Panc1 (cell line): Measurements from ENCODE around the gene ABI1. TPM values are rescaled to one million over a fixed set of nuclear protein-coding genes. Genes with fewer than 3 reads are reported as not detected.

Source experiments
- ATAC-seq: fragments of 200-7000 bp; cut with Tn5 transposase; 2 replicates; pipeline ENCODE4 v1.9.1; 2020; ENCODE audit warnings: mild to moderate bottlenecking, moderate library complexity
- BruUV-seq: library from RNA; stranded (reverse); fragments of 400-500 nt; replicated peaks from 2 replicates; lab custom pipeline; 2021; lab: Mats Ljungman, UMichigan
- CTCF ChIA-PET: fragments of 300-600 bp; sonication (Branson Sonifier 250); formaldehyde crosslinking; loops from one replicate; lab custom pipeline; 2022; ENCODE audit warnings: antibody characterized with exemption; lab: Charles Lee
- POLR2A ChIA-PET: fragments of 300-600 bp; sonication (Branson Sonifier 250); formaldehyde crosslinking; loops from one replicate; lab custom pipeline; 2022; ENCODE audit warnings: antibody characterized with exemption; lab: Charles Lee
- DNase-seq: peaks from one replicate; pipeline ENCODE4 v3.0.0-alpha.2; 2010; ENCODE audit warnings: low read depth, low spot score
- H3K27ac ChIP-seq: 2 replicates; pipeline ENCODE4 v1.5.1; 2011; ENCODE audit warnings: mild to moderate bottlenecking, low read length, inconsistent platforms
- H3K27me3 ChIP-seq: fragments of 200-500 bp; sonication (Bioruptor generic); 2 replicates; pipeline ENCODE4 v1.6.0; 2014; ENCODE audit warnings: low read length, inconsistent platforms; ENCODE audit not compliant: control insufficient read depth, insufficient read depth
- H3K36me3 ChIP-seq: fragments of 200-500 bp; sonication (Bioruptor generic); 2 replicates; pipeline ENCODE4 v1.5.1; 2014; ENCODE audit warnings: inconsistent platforms, mild to moderate bottlenecking, low read length, moderate library complexity; ENCODE audit not compliant: control insufficient read depth, insufficient read depth
- H3K4me1 ChIP-seq: 2 replicates; pipeline ENCODE4 v1.5.1; 2011; ENCODE audit warnings: inconsistent platforms, mild to moderate bottlenecking, low read length, moderate library complexity; ENCODE audit not compliant: control insufficient read depth, insufficient read depth
- H3K4me3 ChIP-seq, 2 experiments: 2 replicates each; pipeline ENCODE4 v1.5.1; 2011 to 2012; ENCODE audit warnings: low read depth in 2 of 2, low read length in 2 of 2, mild to moderate bottlenecking in 2 of 2, inconsistent platforms in 1 of 2, moderate library complexity in 1 of 2
- H3K9me3 ChIP-seq: fragments of 200-500 bp; sonication (Bioruptor generic); 2 replicates; pipeline ENCODE4 v1.5.1; 2014; ENCODE audit warnings: low read depth, mild to moderate bottlenecking, inconsistent platforms, low read length, moderate library complexity; ENCODE audit not compliant: control insufficient read depth, insufficient read depth
- POLR2AphosphoS5 ChIP-seq: IDR thresholded peaks from 2 replicates; pipeline ENCODE4 v1.6.1; 2012; ENCODE audit warnings: mild to moderate bottlenecking, low read depth, low read length, moderate library complexity
- SIN3A ChIP-seq: IDR thresholded peaks from 2 replicates; pipeline ENCODE4 v1.6.1; 2012; ENCODE audit warnings: low read depth, mild to moderate bottlenecking, low read length, moderate library complexity, borderline replicate concordance; ENCODE audit not compliant: insufficient read depth
- TCF7L2 ChIP-seq: IDR thresholded peaks from 2 replicates; pipeline ENCODE4 v1.6.1; 2011; ENCODE audit warnings: mild to moderate bottlenecking, low read depth, low read length, inconsistent platforms
- in situ Hi-C: cut with HindIII; loops from 2 replicates; pipeline ENCODE4 v1.10.0; 2016; ENCODE audit warnings: low sequenced_read_pairs, low pct_unique_long_range_greater_than_20kb
- intact Hi-C: fragments of 100-400 bp; cut with micrococcal nuclease; formaldehyde crosslinking; loops from one replicate; pipeline ENCODE4 v1.10.0; 2022; ENCODE audit not compliant: unreplicated experiment
- total RNA-seq: library from RNA; stranded (reverse); gene quantifications from one replicate; pipeline ENCODE4 v1.2.1, GENCODE V29; 2021; ENCODE audit not compliant: unreplicated experiment
- TF ChIP-seq, protein P1 (sequence below), 2 experiments: IDR thresholded peaks; 2 replicates each; pipeline ENCODE4 v1.6.1; 2011 to 2012; ENCODE audit warnings: low read depth in 2 of 2, control low read depth in 1 of 2, low read length in 1 of 2, mild to moderate bottlenecking in 1 of 2, moderate library complexity in 1 of 2; ENCODE audit not compliant: insufficient read depth in 1 of 2
- TF ChIP-seq, protein P2 (sequence below): fragments of 450-650 bp; IDR thresholded peaks from 2 replicates; pipeline ENCODE4 v1.5.1; 2017; ENCODE audit warnings: mild to moderate bottlenecking

Gene ABI1
- total RNA-seq, 1 experiment from 2014 or later: 35.2 TPM

GRCh38 chr10:26743841-26744240, 116.9 kb downstream of the ABI1 start:
- Histone ChIP-seq H3K4me1 (no peaks in the 10 kb centered on the region), H3K36me3 (peaks cover 8% of the 10 kb centered on the region), H3K27me3 (no peaks in the 10 kb centered on the region), H3K27ac (no peak overlapping the region), H3K4me3 (no peak overlapping the region), H3K9me3 (no peaks in the 10 kb centered on the region)
- TF ChIP-seq POLR2AphosphoS5 (no peak), SIN3A (no peak), TCF7L2 (no peak)
- TF ChIP-seq, protein P1, sequence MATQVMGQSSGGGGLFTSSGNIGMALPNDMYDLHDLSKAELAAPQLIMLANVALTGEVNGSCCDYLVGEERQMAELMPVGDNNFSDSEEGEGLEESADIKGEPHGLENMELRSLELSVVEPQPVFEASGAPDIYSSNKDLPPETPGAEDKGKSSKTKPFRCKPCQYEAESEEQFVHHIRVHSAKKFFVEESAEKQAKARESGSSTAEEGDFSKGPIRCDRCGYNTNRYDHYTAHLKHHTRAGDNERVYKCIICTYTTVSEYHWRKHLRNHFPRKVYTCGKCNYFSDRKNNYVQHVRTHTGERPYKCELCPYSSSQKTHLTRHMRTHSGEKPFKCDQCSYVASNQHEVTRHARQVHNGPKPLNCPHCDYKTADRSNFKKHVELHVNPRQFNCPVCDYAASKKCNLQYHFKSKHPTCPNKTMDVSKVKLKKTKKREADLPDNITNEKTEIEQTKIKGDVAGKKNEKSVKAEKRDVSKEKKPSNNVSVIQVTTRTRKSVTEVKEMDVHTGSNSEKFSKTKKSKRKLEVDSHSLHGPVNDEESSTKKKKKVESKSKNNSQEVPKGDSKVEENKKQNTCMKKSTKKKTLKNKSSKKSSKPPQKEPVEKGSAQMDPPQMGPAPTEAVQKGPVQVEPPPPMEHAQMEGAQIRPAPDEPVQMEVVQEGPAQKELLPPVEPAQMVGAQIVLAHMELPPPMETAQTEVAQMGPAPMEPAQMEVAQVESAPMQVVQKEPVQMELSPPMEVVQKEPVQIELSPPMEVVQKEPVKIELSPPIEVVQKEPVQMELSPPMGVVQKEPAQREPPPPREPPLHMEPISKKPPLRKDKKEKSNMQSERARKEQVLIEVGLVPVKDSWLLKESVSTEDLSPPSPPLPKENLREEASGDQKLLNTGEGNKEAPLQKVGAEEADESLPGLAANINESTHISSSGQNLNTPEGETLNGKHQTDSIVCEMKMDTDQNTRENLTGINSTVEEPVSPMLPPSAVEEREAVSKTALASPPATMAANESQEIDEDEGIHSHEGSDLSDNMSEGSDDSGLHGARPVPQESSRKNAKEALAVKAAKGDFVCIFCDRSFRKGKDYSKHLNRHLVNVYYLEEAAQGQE (IDR thresholded peaks at IDR 0.05; ENCODE audit: insufficient read depth in 1 of 2, low read depth in 2 of 2, low read length in 1 of 2): no peak
- TF ChIP-seq, protein P2, sequence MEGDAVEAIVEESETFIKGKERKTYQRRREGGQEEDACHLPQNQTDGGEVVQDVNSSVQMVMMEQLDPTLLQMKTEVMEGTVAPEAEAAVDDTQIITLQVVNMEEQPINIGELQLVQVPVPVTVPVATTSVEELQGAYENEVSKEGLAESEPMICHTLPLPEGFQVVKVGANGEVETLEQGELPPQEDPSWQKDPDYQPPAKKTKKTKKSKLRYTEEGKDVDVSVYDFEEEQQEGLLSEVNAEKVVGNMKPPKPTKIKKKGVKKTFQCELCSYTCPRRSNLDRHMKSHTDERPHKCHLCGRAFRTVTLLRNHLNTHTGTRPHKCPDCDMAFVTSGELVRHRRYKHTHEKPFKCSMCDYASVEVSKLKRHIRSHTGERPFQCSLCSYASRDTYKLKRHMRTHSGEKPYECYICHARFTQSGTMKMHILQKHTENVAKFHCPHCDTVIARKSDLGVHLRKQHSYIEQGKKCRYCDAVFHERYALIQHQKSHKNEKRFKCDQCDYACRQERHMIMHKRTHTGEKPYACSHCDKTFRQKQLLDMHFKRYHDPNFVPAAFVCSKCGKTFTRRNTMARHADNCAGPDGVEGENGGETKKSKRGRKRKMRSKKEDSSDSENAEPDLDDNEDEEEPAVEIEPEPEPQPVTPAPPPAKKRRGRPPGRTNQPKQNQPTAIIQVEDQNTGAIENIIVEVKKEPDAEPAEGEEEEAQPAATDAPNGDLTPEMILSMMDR: no peak
- intact Hi-C loops: no loop called here
- POLR2A ChIA-PET: interaction anchor here (0.7 kb wide), 1 partner anchor 66 kb away, joined by 3 read pairs; no protein-coding TSS in a partner anchor
- CTCF ChIA-PET: no interaction called here
- no peak for DNase-seq
- ATAC-seq: no peak
- BruUV-seq: TSS peak; percentile 61
- in situ Hi-C loops: no loop called here

GRCh38 chr10:26743091-26743490, 117.7 kb downstream of the ABI1 start:
- in situ Hi-C loops (no loop called here), intact Hi-C loops (no loop called here)
- no TSS peak for BruUV-seq
- Histone ChIP-seq H3K4me1 (no peaks in the 10 kb centered on the region), H3K27ac (no peak overlapping the region), H3K27me3 (no peaks in the 10 kb centered on the region), H3K4me3 (no peak overlapping the region), H3K36me3 (peaks cover 8% of the 10 kb centered on the region), H3K9me3 (no peaks in the 10 kb centered on the region)
- ChIA-PET POLR2A (interaction anchor here (0.7 kb wide), 1 partner anchor 67 kb away, joined by 3 read pairs; no protein-coding TSS in a partner anchor), CTCF (no interaction called here)
- ATAC-seq: no peak
- no peak for DNase-seq
- TF ChIP-seq, protein P1 (IDR thresholded peaks at IDR 0.05; ENCODE audit: insufficient read depth in 1 of 2, low read depth in 2 of 2, low read length in 1 of 2): no peak
- TF ChIP-seq, protein P2: no peak
- TF ChIP-seq POLR2AphosphoS5 (no peak), TCF7L2 (no peak), SIN3A (no peak)
